Progenitor cell of endocrine pancreas (in vitro differentiated cells): Measurements from ENCODE around the gene DBT. TPM values are rescaled to one million over a fixed set of nuclear protein-coding genes. Genes with fewer than 3 reads are reported as not detected.
"Not testable (repeated sequence)": the region's sequence is repeated elsewhere in the genome, so short reads cannot be mapped to it uniquely, and the experiment has no call there.

ENCODE experiments used
- DNase-seq: peaks from one replicate; pipeline ENCODE4 v3.0.0; 2021; ENCODE audit warnings: low spot score; ENCODE audit not compliant: unreplicated experiment
- H3K27ac Mint-ChIP-seq: 2 replicates; pipeline ENCODE4 v1.8.0; 2021; ENCODE audit warnings: mild to moderate bottlenecking, moderate library complexity, mixed read lengths
- H3K27me3 Mint-ChIP-seq: 2 replicates; pipeline ENCODE4 v1.8.0; 2021; ENCODE audit warnings: mixed read lengths
- H3K36me3 Mint-ChIP-seq: 2 replicates; pipeline ENCODE4 v1.8.0; 2022; ENCODE audit warnings: mixed read lengths; ENCODE audit not compliant: insufficient read depth
- H3K4me1 Mint-ChIP-seq: 2 replicates; pipeline ENCODE4 v1.8.0; 2021; ENCODE audit warnings: low read depth, mixed read lengths
- H3K4me3 Mint-ChIP-seq: 2 replicates; pipeline ENCODE4 v1.8.0; 2021; ENCODE audit warnings: low read depth, mild to moderate bottlenecking, moderate library complexity, mixed read lengths
- H3K9me3 Mint-ChIP-seq: 2 replicates; pipeline ENCODE4 v1.8.0; 2021; ENCODE audit warnings: low read depth, mixed read lengths
- CTCF ChIP-seq: fragments of 200-600 bp; sonication (generic); IDR thresholded peaks from one replicate; pipeline ENCODE4 v1.5.0; 2021; ENCODE audit warnings: antibody characterized with exemption, mild to moderate bottlenecking; ENCODE audit not compliant: unreplicated experiment
- total RNA-seq: library from RNA; stranded (reverse); gene quantifications from 2 replicates; pipeline ENCODE4 v1.2.1, GENCODE V29; 2021

DBT gene
- total RNA-seq, 1 donor from 2014 or later, result 20.4 TPM

GRCh38 chr1:100215101-100215500, 34.5 kb downstream of the DBT start:
- Mint-ChIP-seq H3K36me3 (peaks cover 19% of the 10 kb centered on the region), H3K27me3 (no peaks in the 10 kb centered on the region)
- no peak for DNase-seq

GRCh38 chr1:100213141-100213540, 36.5 kb downstream of the DBT start:
- DNase-seq, result no peak
- Mint-ChIP-seq H3K27ac (no peak overlapping the region), H3K4me3 (no peak overlapping the region), H3K4me1 (no peaks in the 10 kb centered on the region), H3K9me3 (no peaks in the 10 kb centered on the region), H3K27me3 (no peaks in the 10 kb centered on the region), H3K36me3 (peaks cover 18% of the 10 kb centered on the region)
- TF ChIP-seq CTCF, result no peak

More at GRCh38 chr1:100215101-100215500, 34.5 kb downstream of the DBT start:
- H3K27ac Mint-ChIP-seq, result no peak overlapping the region
- no peak overlapping the region for H3K4me3 Mint-ChIP-seq
- TF ChIP-seq CTCF, result no peak
- no peaks in the 10 kb centered on the region for H3K4me1 Mint-ChIP-seq
- H3K9me3 Mint-ChIP-seq, result no peaks in the 10 kb centered on the region

- TF ChIP-seq CTCF, result no peak
- no peaks in the 10 kb centered on the region for H3K27me3 Mint-ChIP-seq
- H3K9me3 Mint-ChIP-seq, result peaks cover 11% of the 10 kb centered on the region
- H3K4me1 Mint-ChIP-seq, result peaks cover 12% of the 10 kb centered on the region
- H3K4me3 Mint-ChIP-seq, result no peak overlapping the region
- no peak overlapping the region for H3K27ac Mint-ChIP-seq
- DNase-seq, result no peak
- H3K36me3 Mint-ChIP-seq, result peaks cover 48% of the 10 kb centered on the region
Measured at GRCh38 chr1:100206301-100206700, 43.3 kb downstream of the DBT start.

GRCh38 chr1:100205593-100205992, 44.0 kb downstream of the DBT start:
- H3K4me3 Mint-ChIP-seq, result not testable (repeated sequence)
- H3K36me3 Mint-ChIP-seq, result peaks cover 53% of the 10 kb centered on the region

GRCh38 chr1:100205103-100205502, 44.5 kb downstream of the DBT start:
- Mint-ChIP-seq H3K9me3 (peaks cover 11% of the 10 kb centered on the region), H3K4me1 (peaks cover 17% of the 10 kb centered on the region), H3K36me3 (peaks cover 53% of the 10 kb centered on the region)
- H3K27ac Mint-ChIP-seq, DNase-seq, H3K4me3 Mint-ChIP-seq, H3K27me3 Mint-ChIP-seq: not testable (repeated sequence)

More at GRCh38 chr1:100205593-100205992, 44.0 kb downstream of the DBT start:
- Mint-ChIP-seq H3K4me1 (peaks cover 16% of the 10 kb centered on the region), H3K9me3 (peaks cover 11% of the 10 kb centered on the region)
- DNase-seq, H3K27me3 Mint-ChIP-seq, H3K27ac Mint-ChIP-seq: not testable (repeated sequence)

- Mint-ChIP-seq H3K27ac (peak overlapping the region; percentile 25), H3K9me3 (peaks cover 11% of the 10 kb centered on the region), H3K36me3 (peaks cover 58% of the 10 kb centered on the region), H3K4me1 (peaks cover 17% of the 10 kb centered on the region)
- DNase-seq, H3K27me3 Mint-ChIP-seq, H3K4me3 Mint-ChIP-seq: not testable (repeated sequence)
Measured at GRCh38 chr1:100202703-100203102, 46.9 kb downstream of the DBT start.

- Mint-ChIP-seq H3K36me3 (peaks cover 56% of the 10 kb centered on the region), H3K4me1 (peaks cover 17% of the 10 kb centered on the region)
- not testable (repeated sequence) for H3K27ac Mint-ChIP-seq, H3K9me3 Mint-ChIP-seq, H3K4me3 Mint-ChIP-seq, H3K27me3 Mint-ChIP-seq, DNase-seq
Measured at GRCh38 chr1:100200060-100200459, 49.6 kb downstream of the DBT start.
